HepG2 (cell line): ENCODE data around the gene DOCK10. TPM values are rescaled to one million over a fixed set of nuclear protein-coding genes. Genes with fewer than 3 reads are reported as not detected.

Experiments
- ATAC-seq: fragments of 200-7000 bp; cut with Tn5 transposase; 3 replicates; pipeline ENCODE4 v1.9.1; 2020; ENCODE audit warnings: mild to moderate bottlenecking, moderate library complexity
- BruUV-seq: library from RNA; stranded (reverse); fragments of 400-500 nt; replicated peaks from 2 replicates; lab custom pipeline; 2021; lab: Mats Ljungman, UMichigan
- CTCF ChIA-PET: fragments of 300-600 bp; formaldehyde crosslinking; extraction: SDS; loops from one replicate; lab custom pipeline; 2021; ENCODE audit warnings: low total read pairs, inconsistent platforms, low intra/inter-chr PET ratio; lab: Yijun Ruan, JAX
- POLR2A ChIA-PET: fragments of 350-600 bp; sonication (Branson Sonifier 250); formaldehyde crosslinking; loops from one replicate; lab custom pipeline; 2020; ENCODE audit warnings: antibody characterized with exemption, inconsistent platforms; lab: Yijun Ruan, JAX
- DNase-seq: peaks from one replicate; pipeline ENCODE4 v3.0.0-alpha.2; 2015; ENCODE audit warnings: low spot score
- FAIRE-seq: peaks from 3 replicates; lab custom pipeline; 2011; peaks lifted over from hg19 to GRCh38; lab: Jason Lieb, UNC
- H2AFZ ChIP-seq: one replicate; pipeline ENCODE4 v1.6.1; 2011; ENCODE audit warnings: low read length, inconsistent platforms
- H3K27ac ChIP-seq: fragments of 300-600 bp; 3 replicates; pipeline ENCODE4 v1.8.0; 2011; ENCODE audit warnings: mixed run types, mild to moderate bottlenecking, mixed read lengths, low read length, inconsistent platforms; ENCODE audit not compliant: insufficient read depth; ENCODE audit errors: extremely low read length
- H3K27me3 ChIP-seq, 2 experiments: fragments of 200-600 bp in 1 of 2; 2 replicates in 1 of 2; 3 replicates in 1 of 2; pipeline versions ENCODE4 v1.6.0 to v1.8.0; 2011; ENCODE audit warnings: low read length in 2 of 2, mild to moderate bottlenecking in 2 of 2, moderate library complexity in 2 of 2, inconsistent platforms in 1 of 2; ENCODE audit not compliant: insufficient read depth in 2 of 2, control insufficient read depth in 1 of 2
- H3K36me3 ChIP-seq, 2 experiments: fragments of 200-600 bp in 1 of 2; replicated peaks in 1 of 2; 2 replicates in 1 of 2; 3 replicates in 1 of 2; pipeline versions ENCODE4 v1.5.1 to v1.8.0; 2011; ENCODE audit warnings: low read length in 2 of 2, inconsistent platforms in 1 of 2; ENCODE audit not compliant: insufficient read depth in 2 of 2, control insufficient read depth in 1 of 2
- H3K4me1 ChIP-seq: 2 replicates; pipeline ENCODE4 v1.5.1; 2012; ENCODE audit warnings: low read length, inconsistent platforms; ENCODE audit not compliant: insufficient read depth
- H3K4me2 ChIP-seq: 2 replicates; pipeline ENCODE4 v1.6.0; 2011; ENCODE audit warnings: low read depth, low read length, inconsistent platforms
- H3K4me3 ChIP-seq, 3 experiments: fragments of 200-600 bp in 1 of 3; sonication (generic), shearing (Covaris generic) in 1 of 3; replicated peaks in 1 of 3; 2 replicates each; pipeline ENCODE4 v1.5.1; 2011 to 2016; ENCODE audit warnings: low read length in 3 of 3, inconsistent platforms in 2 of 3, low read depth in 2 of 3, mild to moderate bottlenecking in 2 of 3, control low read depth in 1 of 3, mixed read lengths in 1 of 3; ENCODE audit not compliant: insufficient read depth in 1 of 3
- H3K79me2 ChIP-seq: one replicate; pipeline ENCODE4 v1.6.1; 2011; ENCODE audit warnings: low read length, inconsistent platforms; ENCODE audit not compliant: insufficient read depth
- H3K9ac ChIP-seq: 2 replicates; pipeline ENCODE4 v1.6.0; 2011; ENCODE audit warnings: mild to moderate bottlenecking, low read depth, low read length, inconsistent platforms; ENCODE audit not compliant: insufficient read depth
- H3K9me3 ChIP-seq: 2 replicates; pipeline ENCODE4 v1.5.1; 2012; ENCODE audit warnings: mild to moderate bottlenecking, low read length
- H4K20me1 ChIP-seq: 2 replicates; pipeline ENCODE4 v1.6.0; 2011; ENCODE audit warnings: inconsistent platforms, mild to moderate bottlenecking, low read length, moderate library complexity; ENCODE audit not compliant: insufficient read depth
- ATF6 ChIP-seq: sonication (generic); formaldehyde crosslinking; conservative IDR thresholded peaks from 2 replicates; pipeline ENCODE4 v1.4.0; 2020; ENCODE audit warnings: missing genetic modification reagents
- BHLHE40 ChIP-seq: IDR thresholded peaks from 2 replicates; pipeline ENCODE4 v1.6.1; 2011; ENCODE audit warnings: low read length, improper control_type of control experiment
- FOXA1 ChIP-seq, 2 experiments: fragments of 450-650 bp in 1 of 2; sonication (generic) in 1 of 2; formaldehyde crosslinking in 1 of 2; IDR thresholded peaks; 2 replicates each; pipeline versions ENCODE4 v1.4.0 to v1.6.1; 2016 to 2020; ENCODE audit warnings: missing genetic modification reagents in 1 of 2
- GATAD1 ChIP-seq: IDR thresholded peaks from 2 replicates; pipeline ENCODE4 v1.6.1; 2016; ENCODE audit warnings: missing genetic modification reagents, missing compliant biosample characterization
- NONO ChIP-seq, 2 experiments: fragments of 450-650 bp in 1 of 2; sonication (generic) in 1 of 2; formaldehyde crosslinking in 1 of 2; IDR thresholded peaks in 1 of 2; conservative IDR thresholded peaks in 1 of 2; 2 replicates each; pipeline versions ENCODE4 v1.6.1 to v1.8.0; 2017 to 2022; ENCODE audit warnings: mild to moderate bottlenecking in 1 of 2, missing genetic modification reagents in 1 of 2, moderate library complexity in 1 of 2
- NR2F6 ChIP-seq, 2 experiments: IDR thresholded peaks; 2 replicates each; pipeline ENCODE4 v1.6.1; 2016; ENCODE audit warnings: antibody characterized with exemption in 1 of 2, mild to moderate bottlenecking in 1 of 2
- PITX1 ChIP-seq: sonication (generic); formaldehyde crosslinking; IDR thresholded peaks from 2 replicates; pipeline ENCODE4 v1.5.1; 2020; ENCODE audit warnings: mild to moderate bottlenecking, missing genetic modification reagents
- ZNF143 ChIP-seq: sonication (generic); formaldehyde crosslinking; IDR thresholded peaks from 2 replicates; pipeline ENCODE4 v1.4.0; 2020; ENCODE audit warnings: missing genetic modification reagents
- ZNF441 ChIP-seq: sonication (generic); formaldehyde crosslinking; IDR thresholded peaks from 2 replicates; pipeline ENCODE4 v1.7.0; 2021; ENCODE audit warnings: missing genetic modification reagents, borderline replicate concordance
- ZNF558 ChIP-seq: sonication (generic); formaldehyde crosslinking; IDR thresholded peaks from 2 replicates; pipeline ENCODE4 v1.9.0; 2022; ENCODE audit warnings: mild to moderate bottlenecking, missing genetic modification reagents, borderline replicate concordance
- ZNF607 ChIP-seq: sonication (generic); formaldehyde crosslinking; IDR thresholded peaks from 2 replicates; pipeline ENCODE4 v1.5.1; 2020; ENCODE audit warnings: missing genetic modification reagents, mild to moderate bottlenecking, borderline replicate concordance
- ZNF672 ChIP-seq: sonication (generic); formaldehyde crosslinking; IDR thresholded peaks from 2 replicates; pipeline ENCODE4 v1.8.1; 2022; ENCODE audit warnings: missing genetic modification reagents
- ZNF781 ChIP-seq: sonication (generic); formaldehyde crosslinking; IDR thresholded peaks from 2 replicates; pipeline ENCODE4 v1.5.1; 2020; ENCODE audit warnings: borderline replicate concordance, mild to moderate bottlenecking, missing genetic modification reagents; ENCODE audit errors: not compliant biosample characterization
- WGBS: methylation state at CpG from one replicate; pipeline ENCODE4 v1.1.6; 2017; ENCODE audit warnings: low lambda C conversion rate; 5-methylcytosine and 5-hydroxymethylcytosine counted together
- in situ Hi-C: cut with HindIII; loops from 2 replicates; pipeline ENCODE4 v1.10.0; 2017; ENCODE audit warnings: low pct_unique_long_range_greater_than_20kb; ENCODE audit not compliant: extremely low pct_ligation_motif_present
- intact Hi-C: fragments of 100-400 bp; cut with micrococcal nuclease; formaldehyde crosslinking; loops from one replicate; pipeline ENCODE4 v1.10.0; 2022; ENCODE audit not compliant: unreplicated experiment
- polyA plus RNA-seq, 8 experiments: library from polyadenylated mRNA; depleted of rRNA in 3 of 8; stranded (reverse) in 7 of 8; unstranded in 1 of 8; fragments of >200 nt; fragmentation: Illumina TruSeq in 4 of 8; extraction: Trizol in 4 of 8; gene quantifications; 2 replicates each; pipeline versions ENCODE4 v1.2.1 to v1.2.3, GENCODE V29; 2011 to 2016; ENCODE audit warnings: low read depth in 4 of 8, missing spikeins in 1 of 8, mixed read lengths in 1 of 8; ENCODE audit not compliant: insufficient read depth in 1 of 8
- total RNA-seq, 5 experiments: library from RNA; depleted of rRNA; stranded (reverse); fragments of >200 nt; fragmentation: Illumina TruSeq; extraction: Trizol; gene quantifications; 2 replicates each; pipeline ENCODE4 v1.2.3, GENCODE V29; 2016; ENCODE audit warnings: low read depth in 1 of 5
- TF ChIP-seq, protein P1 (sequence below): sonication (generic); formaldehyde crosslinking; IDR thresholded peaks from 2 replicates; pipeline ENCODE4 v1.4.0; 2020; ENCODE audit warnings: mild to moderate bottlenecking, missing genetic modification reagents
- TF ChIP-seq, protein P2 (sequence below): sonication (generic); formaldehyde crosslinking; IDR thresholded peaks from 2 replicates; pipeline ENCODE4 v1.5.0; 2020; ENCODE audit warnings: missing genetic modification reagents

The DOCK10 gene
- total and polyA plus RNA-seq, 2 of the 13 experiments (the other 11 are each of a cell fraction or from before 2014, with no cell fraction given): not detected

DNA sequence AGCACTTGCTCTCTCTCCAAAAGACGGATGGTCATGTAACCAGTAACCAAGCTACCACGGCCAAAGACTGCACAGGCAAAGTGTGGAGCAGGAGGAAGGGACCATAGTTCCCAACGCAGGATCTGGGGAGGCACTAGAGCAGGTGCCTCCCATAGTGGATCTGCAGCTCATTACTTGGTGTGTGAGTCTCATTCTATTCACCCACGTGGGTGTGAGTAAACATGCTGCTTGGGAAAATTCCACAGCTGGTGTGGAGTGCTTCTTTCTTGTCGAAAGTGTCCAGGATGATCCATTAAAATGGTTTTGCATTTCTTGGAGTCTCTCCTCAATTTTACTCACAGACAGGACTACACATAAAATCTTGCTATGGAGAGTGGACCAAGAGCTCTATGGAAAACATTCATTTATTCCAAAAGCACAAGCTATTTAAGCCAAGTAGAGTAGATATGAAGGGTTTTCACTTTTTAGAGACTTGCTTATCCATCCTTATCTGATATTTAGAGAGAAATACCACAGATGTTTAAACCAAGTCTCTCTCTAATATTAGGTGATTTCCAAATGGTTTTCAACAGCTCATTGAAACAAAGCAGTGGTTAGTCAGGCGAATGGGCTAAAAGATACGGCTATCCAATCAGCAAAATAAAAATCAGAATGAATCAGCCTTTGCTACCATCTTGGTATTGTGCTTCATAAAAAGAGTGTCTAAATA, 221.8 kb downstream of the DOCK10 start (continued):
- TF ChIP-seq, protein P1, sequence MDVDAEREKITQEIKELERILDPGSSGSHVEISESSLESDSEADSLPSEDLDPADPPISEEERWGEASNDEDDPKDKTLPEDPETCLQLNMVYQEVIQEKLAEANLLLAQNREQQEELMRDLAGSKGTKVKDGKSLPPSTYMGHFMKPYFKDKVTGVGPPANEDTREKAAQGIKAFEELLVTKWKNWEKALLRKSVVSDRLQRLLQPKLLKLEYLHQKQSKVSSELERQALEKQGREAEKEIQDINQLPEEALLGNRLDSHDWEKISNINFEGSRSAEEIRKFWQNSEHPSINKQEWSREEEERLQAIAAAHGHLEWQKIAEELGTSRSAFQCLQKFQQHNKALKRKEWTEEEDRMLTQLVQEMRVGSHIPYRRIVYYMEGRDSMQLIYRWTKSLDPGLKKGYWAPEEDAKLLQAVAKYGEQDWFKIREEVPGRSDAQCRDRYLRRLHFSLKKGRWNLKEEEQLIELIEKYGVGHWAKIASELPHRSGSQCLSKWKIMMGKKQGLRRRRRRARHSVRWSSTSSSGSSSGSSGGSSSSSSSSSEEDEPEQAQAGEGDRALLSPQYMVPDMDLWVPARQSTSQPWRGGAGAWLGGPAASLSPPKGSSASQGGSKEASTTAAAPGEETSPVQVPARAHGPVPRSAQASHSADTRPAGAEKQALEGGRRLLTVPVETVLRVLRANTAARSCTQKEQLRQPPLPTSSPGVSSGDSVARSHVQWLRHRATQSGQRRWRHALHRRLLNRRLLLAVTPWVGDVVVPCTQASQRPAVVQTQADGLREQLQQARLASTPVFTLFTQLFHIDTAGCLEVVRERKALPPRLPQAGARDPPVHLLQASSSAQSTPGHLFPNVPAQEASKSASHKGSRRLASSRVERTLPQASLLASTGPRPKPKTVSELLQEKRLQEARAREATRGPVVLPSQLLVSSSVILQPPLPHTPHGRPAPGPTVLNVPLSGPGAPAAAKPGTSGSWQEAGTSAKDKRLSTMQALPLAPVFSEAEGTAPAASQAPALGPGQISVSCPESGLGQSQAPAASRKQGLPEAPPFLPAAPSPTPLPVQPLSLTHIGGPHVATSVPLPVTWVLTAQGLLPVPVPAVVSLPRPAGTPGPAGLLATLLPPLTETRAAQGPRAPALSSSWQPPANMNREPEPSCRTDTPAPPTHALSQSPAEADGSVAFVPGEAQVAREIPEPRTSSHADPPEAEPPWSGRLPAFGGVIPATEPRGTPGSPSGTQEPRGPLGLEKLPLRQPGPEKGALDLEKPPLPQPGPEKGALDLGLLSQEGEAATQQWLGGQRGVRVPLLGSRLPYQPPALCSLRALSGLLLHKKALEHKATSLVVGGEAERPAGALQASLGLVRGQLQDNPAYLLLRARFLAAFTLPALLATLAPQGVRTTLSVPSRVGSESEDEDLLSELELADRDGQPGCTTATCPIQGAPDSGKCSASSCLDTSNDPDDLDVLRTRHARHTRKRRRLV: no peak
- TF ChIP-seq PITX1 (CRISPR knock-in tag) (no peak), BHLHE40 (no peak), NR2F6 (IDR thresholded peaks at IDR 0.05) (no peak), NR2F6 (CRISPR knock-in tag; IDR thresholded peaks at IDR 0.05) (no peak), ZNF558 (no peak), FOXA1 (IDR thresholded peaks at IDR 0.05) (no peak), FOXA1 (CRISPR knock-in tag; IDR thresholded peaks at IDR 0.05) (no peak)

DNA sequence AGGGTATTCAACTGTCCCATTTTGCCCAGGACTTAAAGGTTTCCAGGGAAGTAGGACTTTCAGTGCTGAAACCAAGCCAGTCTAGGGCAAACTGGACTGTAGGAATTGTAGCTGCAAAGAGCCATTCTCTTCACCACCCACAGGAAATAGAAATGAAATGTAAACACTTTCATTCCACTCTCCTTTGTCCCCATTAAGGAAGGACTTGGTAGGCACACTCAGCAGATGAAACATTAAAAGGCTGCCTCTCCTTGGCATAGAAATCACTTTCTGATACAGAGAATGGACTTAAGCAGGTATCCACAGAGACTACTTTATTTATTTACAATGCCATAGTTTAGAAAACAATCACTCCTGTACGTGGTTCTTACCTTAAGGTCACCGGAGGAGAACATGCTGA, 223.2 kb downstream of the DOCK10 start:
- Histone ChIP-seq H3K27me3 (no peaks in the 10 kb centered on the region; a peak in 1 of 5 replicates), H3K9me3 (no peaks in the 10 kb centered on the region), H3K4me1 (no peaks in the 10 kb centered on the region), H3K4me3 (no peak overlapping the region), H3K79me2 (no peaks in the 10 kb centered on the region), H3K9ac (no peak overlapping the region), H2AFZ (no peak overlapping the region), H4K20me1 (no peaks in the 10 kb centered on the region), H3K27ac (no peak overlapping the region), H3K4me2 (no peak overlapping the region), H3K36me3 (no peaks in the 10 kb centered on the region)
- POLR2A ChIA-PET: no interaction called here
- BruUV-seq: no TSS peak
- intact Hi-C loops (no loop called here), in situ Hi-C loops (no loop called here)
- CTCF ChIA-PET: no interaction called here
- WGBS: 1% methylated on average over 2 of the region's 2 CpGs
- FAIRE-seq (no peak), ATAC-seq (no peak), DNase-seq (no peak)
- TF ChIP-seq ZNF672 (CRISPR knock-in tag) (no peak), ZNF441 (CRISPR knock-in tag) (no peak), NONO (IDR thresholded peaks at IDR 0.05) (no peak), NONO (CRISPR knock-in tag; conservative IDR thresholded peaks at IDR 0.05) (no peak), ATF6 (no peak), ZNF781 (CRISPR knock-in tag) (no peak), ZNF607 (no peak), ZNF143 (CRISPR knock-in tag) (no peak), GATAD1 (no peak)
- TF ChIP-seq, protein P2, sequence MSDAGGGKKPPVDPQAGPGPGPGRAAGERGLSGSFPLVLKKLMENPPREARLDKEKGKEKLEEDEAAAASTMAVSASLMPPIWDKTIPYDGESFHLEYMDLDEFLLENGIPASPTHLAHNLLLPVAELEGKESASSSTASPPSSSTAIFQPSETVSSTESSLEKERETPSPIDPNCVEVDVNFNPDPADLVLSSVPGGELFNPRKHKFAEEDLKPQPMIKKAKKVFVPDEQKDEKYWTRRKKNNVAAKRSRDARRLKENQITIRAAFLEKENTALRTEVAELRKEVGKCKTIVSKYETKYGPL (CRISPR knock-in tag): no peak
